HG03457 (cell line): ENCODE measurements around the gene METTL17.
"Not testable (repeated sequence)": the region's sequence is repeated elsewhere in the genome, so short reads cannot be mapped to it uniquely, and the experiment has no call there.

Experiments
- ATAC-seq: cut with Tn5 transposase; IDR thresholded peaks from one replicate; pipeline ENCODE4 v1.9.1; 2021; ENCODE audit warnings: moderate number of reproducible peaks; ENCODE audit not compliant: unreplicated experiment

METTL17 gene

GRCh38 chr14:20989471-20989786 is 351 bp upstream of the METTL17 start:
- ATAC-seq, result no peak

GRCh38 chr14:20996521-20996920 is 6.7 kb downstream of the METTL17 start:
- no peak for ATAC-seq

GRCh38 chr14:20997115-20997514 is 7.3 kb downstream of the METTL17 start:
- no peak for ATAC-seq

GRCh38 chr14:20997564-20997963 is 7.8 kb downstream of the METTL17 start:
- ATAC-seq, result no peak

- no peak for ATAC-seq
Observed at GRCh38 chr14:20998139-20998538, 8.4 kb downstream of the METTL17 start.

- ATAC-seq, result no peak
Observed at GRCh38 chr14:20998674-20999366, 9.0 kb downstream of the METTL17 start, which contains the start of gene SLC39A2. Gene SLC39A2, plus strand, starts transcription at chr14:20999293. Its CDS starts 154 bp downstream, at chr14:20999447.

- ATAC-seq, result no peak
Observed at GRCh38 chr14:20999591-20999990, 9.8 kb downstream of the METTL17 start.

GRCh38 chr14:21001218-21001617 is 11.4 kb downstream of the METTL17 start:
- no peak for ATAC-seq

- ATAC-seq, result no peak
Observed at GRCh38 chr14:21003788-21004346, 14.1 kb downstream of the METTL17 start.

GRCh38 chr14:21009721-21010120 is 19.9 kb downstream of the METTL17 start:
- ATAC-seq, result not testable (repeated sequence)

- no peak for ATAC-seq
Observed at GRCh38 chr14:21011136-21011535, 21.4 kb downstream of the METTL17 start.

GRCh38 chr14:21014761-21015190 is 25.0 kb downstream of the METTL17 start:
- no peak for ATAC-seq

- no peak for ATAC-seq
Observed at GRCh38 chr14:21015312-21015711, 25.5 kb downstream of the METTL17 start.

- ATAC-seq, result no peak
Observed at GRCh38 chr14:21016413-21017190, 26.8 kb downstream of the METTL17 start.

- no peak for ATAC-seq
Observed at GRCh38 chr14:21017528-21018245, 27.9 kb downstream of the METTL17 start.

- ATAC-seq, result no peak
Observed at GRCh38 chr14:21018286-21018685, 28.5 kb downstream of the METTL17 start.

GRCh38 chr14:21018781-21019180 is 29.0 kb downstream of the METTL17 start:
- ATAC-seq, result no peak

GRCh38 chr14:21019366-21019765 is 29.6 kb downstream of the METTL17 start:
- ATAC-seq, result no peak

GRCh38 chr14:21020977-21021545 is 31.3 kb downstream of the METTL17 start:
- ATAC-seq, result no peak

GRCh38 chr14:21022686-21023085 is 32.9 kb downstream of the METTL17 start:
- no peak for ATAC-seq

- no peak for ATAC-seq
Observed at GRCh38 chr14:21023174-21023573, 33.4 kb downstream of the METTL17 start.
